Limb (tissue), 2 donors: ENCODE results near the gene DTNB.
"Not testable (repeated sequence)": the region's sequence is repeated elsewhere in the genome, so short reads cannot be mapped to it uniquely, and the experiment has no call there.

Experiments
- DNase-seq, 2 donors: peaks; one replicate each; pipeline ENCODE4 v3.0.0-alpha.2; 2016; ENCODE audit errors: extremely low spot score in 2 of 2

Gene DTNB

DNA sequence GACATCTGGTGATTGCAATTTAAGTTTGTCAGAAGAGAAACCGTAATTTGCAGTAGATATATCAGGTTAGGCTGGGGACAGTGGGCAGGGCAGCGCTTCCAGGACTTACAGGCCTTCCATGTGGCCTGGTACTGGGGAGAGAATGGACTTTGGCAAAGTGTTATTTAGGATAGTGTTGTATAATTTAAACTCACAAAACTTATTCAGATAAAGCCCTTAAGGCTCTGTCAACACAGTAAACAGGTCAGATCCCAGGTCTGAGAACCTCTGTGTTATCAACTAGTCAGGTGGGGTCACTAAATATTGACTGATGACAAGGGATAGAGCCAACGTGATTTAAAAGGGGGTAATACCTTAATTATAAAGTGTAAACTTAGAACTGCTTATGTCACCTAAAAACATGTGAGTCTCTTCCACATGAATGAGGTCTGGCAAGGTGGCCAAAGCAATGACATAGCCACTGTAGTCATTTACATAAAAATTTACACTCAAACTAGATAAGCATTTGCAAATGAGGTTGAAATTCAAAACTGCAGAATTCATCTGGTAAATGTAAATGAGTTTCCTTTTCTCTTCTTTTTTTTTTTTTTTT is 251.5 kb downstream of the DTNB start:
- DNase-seq = no peak

DNA sequence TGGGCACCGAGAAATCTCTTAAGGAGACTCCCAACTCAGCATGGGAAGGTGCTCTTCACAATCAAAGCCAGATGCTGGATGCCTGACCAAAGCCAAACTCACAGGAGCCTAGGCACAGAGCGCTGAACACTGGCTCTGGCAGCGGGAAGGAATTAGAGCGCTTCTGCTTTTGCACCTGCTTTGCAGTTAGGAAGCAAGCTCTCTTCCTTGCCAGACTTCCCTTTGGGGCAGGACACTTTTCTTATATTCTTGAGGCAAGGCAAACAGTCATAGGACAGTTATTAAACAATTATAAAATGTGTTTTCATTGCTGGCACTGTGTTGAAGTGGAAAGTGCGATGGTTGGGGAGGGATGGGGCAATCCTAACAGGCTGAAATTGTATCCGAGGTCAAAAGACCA is 252.1 kb downstream of the DTNB start:
- DNase-seq = no peak

DNA sequence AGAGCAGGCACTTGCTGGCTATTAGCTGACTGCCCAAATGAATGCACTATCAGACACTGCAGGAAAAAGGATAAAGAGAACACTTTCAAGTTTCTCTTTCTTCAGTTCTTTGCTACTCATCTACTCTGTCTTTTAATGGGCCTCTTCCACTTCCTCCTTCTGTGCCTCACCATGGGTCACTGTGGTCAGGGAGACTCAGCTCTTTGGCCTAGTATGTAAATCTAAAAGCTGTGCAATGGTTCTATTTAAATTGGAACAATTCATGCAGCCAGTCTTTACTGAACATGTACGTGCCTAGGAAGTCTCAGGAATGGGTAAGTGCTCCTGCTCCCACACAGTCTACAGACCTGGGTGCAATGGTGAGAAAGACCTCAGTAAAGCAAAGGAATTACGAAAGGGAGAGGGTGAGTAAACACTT is 252.5 kb downstream of the DTNB start:
- DNase-seq = no peak

DNA sequence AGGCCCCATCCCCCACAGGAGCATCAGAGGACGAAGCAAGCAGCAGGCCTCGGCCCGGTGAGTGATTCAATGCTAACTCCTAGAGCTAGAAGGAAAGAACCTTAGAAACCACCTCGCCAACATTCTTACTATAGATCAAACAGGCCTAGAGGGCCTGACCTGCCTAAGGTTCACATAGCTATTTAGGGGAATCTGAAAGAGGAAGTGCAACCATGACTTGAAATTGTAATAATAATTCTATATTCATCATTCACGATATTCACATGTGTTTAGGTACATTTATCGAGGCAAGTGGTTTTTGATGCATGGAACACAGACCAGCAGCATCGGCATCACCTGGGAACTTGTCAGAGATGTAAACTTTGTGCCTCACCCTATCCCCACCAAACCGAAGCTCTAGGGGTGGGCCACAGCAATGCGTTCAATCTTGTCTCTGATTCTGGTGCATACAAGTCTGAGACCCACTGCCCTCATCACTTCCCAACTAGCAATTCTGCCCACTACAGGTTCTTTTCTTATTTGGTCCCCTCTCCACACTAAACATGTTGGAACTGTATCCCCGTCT is 253.6 kb downstream of the DTNB start:
- DNase-seq = no peak

DNA sequence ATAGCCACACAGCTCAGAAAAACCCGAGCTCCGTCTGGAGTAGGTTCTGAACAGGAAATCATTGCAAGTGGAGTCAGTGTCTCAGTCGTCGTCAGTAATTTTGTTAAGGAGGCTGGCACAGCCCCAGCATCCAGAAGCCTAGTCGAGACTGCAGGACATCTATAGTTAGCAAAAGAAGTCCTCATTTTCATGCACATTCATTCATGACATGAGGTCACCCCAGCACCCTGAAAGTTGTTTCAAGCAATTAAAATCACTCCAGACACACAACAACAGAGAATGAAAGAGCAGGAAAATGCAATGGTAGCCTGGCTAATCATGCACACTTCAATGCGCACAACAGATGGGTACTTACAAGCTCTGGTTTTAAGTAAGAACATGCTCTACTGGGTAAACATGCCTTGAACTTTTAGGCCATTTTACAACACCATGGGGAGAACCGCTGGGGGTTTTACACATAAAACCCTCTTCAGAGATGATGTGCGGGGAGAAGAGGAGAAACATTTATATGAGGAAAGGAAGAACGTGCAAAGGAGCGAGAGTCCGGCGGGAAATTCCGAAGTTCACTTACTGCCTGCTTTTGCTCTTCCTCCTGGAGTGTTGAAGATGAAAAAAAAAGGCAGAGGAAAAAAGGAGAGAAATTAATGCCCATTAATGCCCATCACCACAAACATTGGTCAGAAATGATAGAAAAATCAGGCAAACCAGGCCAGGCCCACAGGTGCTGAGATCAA is 254.3 kb downstream of the DTNB start:
- DNase-seq = no peak

DNA sequence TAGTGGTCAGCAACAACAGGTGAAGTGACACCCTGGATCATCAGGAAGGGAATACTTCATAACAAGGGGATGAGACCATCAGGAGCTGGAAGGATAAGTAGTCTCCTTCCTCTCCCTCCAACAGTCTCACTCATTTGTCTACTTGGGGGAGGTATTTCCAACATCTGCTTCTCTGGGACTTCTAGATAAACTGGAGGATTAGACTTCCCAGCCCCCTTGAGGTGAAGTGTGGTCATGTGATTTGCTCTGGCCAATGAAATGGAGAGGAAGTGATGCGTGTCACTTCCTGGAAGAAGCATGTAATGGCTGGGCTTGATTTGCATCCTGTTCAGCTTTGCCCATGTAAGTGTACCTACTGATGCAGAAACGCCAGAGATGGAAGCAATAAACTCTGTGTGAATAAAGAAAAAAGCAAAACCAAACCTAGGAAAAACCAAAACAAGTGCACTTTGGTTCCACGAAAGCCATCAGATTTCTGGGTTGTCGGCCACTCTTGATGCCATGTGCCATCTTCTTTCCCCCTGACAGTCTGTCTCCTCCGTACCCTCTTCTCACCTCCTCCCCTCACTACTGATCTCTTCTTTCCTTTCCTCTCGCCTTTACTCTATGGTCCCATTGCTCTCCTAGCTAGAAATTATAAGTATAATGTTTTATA is 255.5 kb downstream of the DTNB start:
- no peak for DNase-seq

DNA sequence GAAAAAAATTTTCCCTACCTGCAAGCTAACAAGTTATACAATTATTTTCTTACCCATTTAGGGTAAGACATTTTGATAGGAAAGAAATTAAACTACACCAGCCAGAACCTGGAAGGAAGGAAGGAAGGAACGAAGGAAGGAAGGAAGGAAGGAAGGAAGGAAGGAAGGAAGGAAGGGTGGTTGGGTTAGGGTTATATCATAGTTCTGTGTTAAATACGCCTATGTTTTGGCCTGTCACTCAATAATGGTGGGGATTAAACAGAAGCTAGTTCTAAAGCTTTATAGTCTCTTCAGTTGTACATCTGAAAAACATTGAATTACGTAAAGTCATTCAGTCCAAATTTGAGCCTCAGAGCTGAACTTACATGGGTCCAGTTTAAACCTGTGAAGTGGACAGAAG is 256.7 kb downstream of the DTNB start:
- no peak for DNase-seq

DNA sequence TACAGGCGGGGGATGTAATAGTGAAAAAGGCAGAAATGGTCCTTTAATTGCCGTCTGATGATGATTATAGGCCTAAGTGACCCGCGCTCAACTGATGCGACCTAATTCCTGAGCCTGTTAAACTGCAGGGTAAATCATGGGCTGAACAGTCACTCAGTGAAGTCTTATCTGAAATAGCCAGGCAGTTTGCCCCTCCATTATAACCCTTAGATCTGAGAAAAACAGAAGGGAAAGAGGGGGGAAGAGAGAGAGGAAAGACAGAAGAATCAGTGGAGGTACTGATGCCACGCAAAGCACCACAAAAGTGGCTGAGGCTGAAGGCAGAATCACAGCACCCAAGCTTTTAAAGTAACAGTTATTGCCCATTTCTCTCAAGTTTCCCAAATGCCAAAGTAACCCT is 258.6 kb downstream of the DTNB start:
- DNase-seq = no peak

DNA sequence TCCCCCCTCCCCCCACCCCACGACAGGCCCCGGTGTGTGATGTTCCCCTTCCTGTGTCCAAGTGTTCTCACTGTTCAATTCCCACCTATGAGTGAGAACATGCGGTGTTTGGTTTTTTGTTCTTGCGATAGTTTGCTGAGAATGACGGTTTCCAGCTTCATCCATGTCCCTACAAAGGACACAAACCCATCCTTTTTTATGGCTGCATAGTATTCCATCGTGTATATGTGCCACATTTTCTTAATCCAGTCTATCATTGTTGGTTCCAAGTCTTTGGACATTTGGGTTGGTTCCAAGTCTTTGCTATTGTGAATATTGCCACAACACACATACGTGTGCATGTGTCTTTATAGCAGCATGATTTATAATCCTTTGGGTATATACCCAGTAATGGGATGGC is 260.0 kb downstream of the DTNB start:
- not testable (repeated sequence) for DNase-seq

DNA sequence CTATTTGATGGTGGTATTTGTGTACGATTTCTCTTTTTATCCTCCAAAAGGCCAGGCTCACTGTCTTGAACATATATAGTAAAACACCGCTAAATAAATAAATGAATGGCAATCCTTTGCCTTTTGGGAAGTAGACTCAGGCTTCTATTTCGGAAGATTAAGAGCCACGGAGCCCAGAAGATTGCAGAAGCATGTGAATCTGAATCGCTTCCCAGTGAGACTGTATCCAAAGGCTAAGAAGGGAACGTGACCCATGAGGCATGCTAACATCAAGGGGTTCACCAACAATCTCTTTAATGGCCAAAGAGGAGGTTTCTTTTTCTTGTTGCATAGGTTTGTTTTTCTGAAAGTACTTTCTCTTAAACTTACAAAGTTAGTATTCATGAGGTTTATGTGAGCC is 261.6 kb downstream of the DTNB start:
- DNase-seq = no peak

DNA sequence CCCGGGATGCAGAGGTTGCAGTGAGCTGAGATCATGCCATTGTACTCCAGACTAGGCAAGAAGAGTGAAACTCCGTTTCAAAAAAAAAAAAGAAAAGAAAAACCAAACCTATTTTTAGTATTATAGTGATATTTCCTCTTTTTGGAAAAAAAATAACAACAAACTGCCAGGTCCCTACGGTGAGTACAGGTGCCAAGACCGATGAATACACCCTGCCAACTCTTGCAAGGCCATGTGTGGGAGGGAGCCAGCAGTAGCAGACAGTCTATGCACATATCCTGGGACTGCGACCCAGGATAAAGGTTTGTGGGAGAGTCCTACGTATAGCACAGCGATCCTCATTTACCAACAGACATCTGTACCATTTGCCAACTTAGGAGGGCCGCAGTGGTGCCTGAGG is 262.1 kb downstream of the DTNB start:
- no peak for DNase-seq

DNA sequence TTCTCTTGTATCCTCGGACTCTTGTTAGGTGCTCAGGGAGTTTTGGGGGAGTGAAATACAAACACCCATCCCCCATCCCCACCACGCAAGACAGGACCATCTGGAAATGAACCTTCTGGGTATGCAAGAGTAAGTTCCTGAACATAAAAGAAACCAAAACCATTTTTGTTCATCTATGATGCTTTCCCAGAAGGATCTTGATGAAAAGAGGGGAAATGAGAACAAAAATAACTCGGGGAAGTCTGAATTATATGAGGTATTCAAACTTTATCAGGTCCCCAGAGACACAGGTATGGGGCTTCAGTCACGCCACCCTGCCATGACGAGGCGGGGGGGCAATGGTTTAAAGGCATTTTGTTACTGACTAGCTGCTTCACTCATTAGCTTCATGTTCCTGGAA is 263.0 kb downstream of the DTNB start:
- DNase-seq = no peak

DNA sequence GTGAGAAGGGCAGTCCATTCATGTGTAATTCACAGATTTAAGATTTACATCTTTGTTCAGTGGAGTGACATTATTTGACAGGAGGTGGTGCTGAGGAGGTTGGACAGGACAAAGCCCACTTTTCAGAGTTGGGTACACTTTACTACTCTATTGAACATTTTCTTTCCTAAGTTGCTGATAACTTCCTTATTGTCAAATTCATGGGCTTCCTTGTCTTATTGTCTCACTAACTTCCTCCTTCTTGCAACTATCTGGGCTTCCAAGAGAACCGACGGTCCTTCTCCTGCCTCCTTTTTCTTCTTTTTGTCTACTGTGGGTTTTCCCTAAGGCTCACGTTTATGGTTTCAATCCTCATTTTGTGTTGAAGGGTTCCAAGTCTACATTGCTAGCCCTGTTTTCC is 263.9 kb downstream of the DTNB start:
- DNase-seq = no peak

DNA sequence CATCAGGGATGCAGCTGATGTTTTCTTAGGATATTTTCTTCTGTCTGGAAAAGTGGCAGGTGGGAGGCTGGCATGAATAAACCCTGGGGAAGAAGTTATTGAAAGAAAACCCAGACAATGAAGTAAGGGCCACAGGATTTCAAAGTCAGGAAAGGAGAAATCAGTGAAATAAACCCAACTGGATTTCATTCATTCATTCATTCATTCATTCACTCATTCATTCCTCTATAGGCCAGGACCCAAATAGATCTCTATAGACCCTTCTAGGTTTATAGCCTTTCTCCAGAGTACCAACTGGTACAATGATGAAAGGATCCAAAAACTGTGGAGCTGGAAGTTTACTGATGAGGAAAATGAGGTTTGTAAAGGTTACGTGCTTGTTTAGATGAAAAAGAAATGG is 264.3 kb downstream of the DTNB start:
- no peak for DNase-seq

DNA sequence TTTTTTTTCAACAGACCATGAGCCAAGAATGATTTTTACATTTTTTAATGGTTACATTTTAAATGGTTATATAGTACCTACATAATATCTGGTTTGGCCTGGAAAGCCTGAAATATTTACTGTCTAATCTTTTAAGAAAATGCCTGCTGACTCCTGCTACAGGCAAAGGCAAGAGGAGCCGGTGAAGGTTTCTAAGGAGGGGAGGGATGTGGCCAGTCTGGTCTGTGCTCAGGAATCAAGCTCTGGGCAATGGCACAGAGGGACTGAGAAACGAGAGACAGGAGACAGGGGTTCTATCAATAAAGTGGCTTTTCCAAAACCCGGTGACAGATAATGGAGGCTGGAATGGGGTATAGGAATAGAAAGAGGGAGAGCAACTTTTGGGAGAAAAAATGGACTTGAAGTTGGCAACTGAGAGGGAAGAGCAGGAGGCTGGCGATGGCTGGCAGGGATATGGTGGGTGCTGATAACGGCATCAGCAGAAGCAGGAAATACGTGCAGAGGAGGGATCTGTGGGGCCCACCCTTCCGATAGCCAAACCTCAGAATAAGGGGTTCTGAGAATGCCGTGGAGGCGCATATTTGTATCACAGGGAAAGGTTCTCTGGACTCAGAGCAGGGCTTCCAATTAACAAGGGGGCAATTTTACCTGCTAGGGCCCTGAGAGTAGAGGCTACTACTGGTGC is 267.6 kb downstream of the DTNB start:
- no peak for DNase-seq

DNA sequence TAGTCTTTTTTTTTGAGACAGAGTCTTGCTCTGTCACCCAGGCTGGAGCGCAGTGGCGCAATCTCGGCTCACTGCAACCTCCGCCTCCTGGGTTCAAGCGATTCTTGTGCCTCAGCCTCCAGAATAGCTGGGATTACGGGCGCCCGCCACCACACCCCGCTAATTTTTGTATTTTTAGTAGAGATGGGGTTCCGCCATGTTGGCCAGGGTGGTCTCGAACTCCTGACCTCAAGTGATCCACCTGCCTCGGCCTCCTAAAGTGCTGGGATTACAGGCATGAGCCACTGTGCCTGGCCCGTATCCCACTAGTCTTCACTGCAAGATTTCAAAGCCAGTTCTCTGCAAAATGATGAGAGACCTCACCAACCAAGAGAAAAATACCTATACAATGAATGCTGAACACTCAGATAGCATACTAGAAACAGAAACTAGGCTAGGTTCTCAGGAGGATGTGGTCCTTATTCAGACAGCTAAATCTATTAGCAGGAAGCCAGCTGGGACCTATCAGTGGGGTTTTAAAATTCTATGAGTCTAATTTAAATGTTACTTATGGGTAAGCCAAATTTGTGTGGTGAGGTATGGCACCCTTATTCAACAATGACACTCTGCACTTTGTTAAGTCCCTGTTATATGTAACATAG is 270.1 kb downstream of the DTNB start:
- DNase-seq = not testable (repeated sequence)

DNA sequence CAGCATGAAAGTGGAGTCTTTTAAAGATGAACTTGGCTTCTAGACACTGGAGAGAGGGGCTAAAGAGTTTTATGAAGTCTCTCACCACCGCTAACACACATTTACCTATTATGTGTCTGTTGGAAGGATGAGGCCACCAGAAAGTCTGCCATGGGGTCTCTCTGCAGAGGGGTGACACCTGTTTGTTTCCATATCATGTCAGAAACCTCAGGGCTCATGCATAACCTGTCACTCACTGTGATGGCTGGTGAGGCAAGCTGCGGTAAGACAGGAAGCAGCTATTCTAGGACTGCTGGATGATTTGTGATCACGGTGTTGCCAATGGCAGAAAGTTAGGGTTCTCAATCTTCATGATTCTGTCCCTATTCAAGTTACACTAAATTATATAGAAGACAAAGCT is 270.9 kb downstream of the DTNB start:
- DNase-seq = no peak

DNA sequence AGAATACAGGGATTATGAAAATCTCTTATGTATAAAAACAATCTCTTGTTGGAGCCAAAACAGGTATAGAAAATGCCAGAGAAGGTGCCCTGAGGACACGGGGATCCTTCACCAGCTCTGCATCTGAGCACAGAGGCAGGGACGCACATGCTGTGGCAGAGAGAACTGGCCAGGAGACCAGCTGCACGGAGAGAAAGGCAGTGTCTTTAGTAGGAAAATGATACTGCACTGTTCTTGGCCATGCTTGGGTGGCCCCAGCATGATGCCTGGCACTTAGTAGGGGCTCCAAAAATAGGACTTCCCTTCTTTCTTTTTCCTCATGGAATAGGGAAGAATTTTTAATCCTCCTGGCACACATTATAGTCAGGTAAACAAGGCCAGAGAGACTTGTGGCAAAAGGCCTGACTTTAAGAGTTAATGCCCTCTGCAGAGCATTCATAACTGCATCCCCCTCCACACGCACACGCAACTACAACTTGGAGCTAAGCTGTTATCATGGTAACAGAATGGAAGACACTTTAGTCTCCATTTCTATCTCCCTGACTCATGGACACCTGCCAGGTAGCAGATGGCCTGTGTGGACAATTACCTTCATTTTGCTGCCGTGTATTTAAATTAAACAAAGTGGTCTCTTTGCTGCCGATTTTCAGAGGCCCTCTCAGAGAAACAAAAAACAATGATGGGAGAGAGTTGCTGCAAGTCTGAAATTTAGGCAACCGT is 271.9 kb downstream of the DTNB start:
- DNase-seq = no peak

DNA sequence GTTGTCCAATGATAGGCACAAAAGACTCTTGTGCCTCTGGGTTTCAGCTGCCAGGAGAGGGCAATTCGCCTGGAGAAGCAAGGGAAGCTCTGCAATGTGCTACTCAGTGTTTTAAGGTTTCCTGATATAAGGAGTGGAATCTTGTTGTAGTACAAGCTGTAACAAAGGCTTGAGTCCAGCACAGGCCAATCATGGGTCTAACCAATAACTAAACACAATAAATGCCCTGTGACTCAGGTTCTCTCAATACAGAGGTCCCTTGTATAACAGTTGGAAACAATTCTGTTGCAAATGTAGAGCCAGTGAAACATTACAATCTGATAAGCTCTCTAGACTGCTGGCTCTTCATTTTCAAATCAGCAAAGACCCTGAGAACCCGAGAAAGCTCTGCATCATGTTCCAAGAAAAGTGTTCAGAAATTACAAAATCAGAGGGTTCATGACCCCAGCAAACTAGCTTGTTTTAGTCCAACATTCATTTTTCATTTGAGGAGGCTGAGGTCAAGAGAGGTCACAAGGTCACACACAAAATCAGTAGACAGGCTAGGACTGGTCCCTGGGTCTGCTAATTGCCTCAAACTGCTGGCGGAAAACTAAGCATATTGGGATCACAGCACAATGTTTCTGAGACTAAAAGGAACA is 272.7 kb downstream of the DTNB start:
- DNase-seq = no peak

DNA sequence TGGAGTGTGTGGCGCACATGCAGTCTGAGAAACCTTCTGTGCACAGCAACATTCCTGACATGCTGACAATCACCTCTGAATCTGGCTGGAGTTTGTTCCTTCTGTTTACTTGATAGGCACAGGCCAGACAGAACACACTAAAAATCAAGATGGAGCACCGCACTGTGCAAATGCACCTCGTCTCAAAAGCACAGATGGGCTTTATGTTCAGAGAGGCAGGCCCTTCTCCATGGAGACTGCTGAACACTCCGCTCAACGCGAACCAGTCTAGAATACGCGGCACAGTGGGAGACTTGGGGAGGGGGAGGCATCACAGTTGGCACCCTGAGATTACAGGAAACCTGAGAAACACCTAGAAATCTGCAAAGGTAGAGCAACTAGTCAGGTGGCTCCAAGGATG is 273.2 kb downstream of the DTNB start:
- DNase-seq = no peak
